K562 (cell line): ENCODE measurements around the gene C1QBP. TPM values are rescaled to one million over a fixed set of nuclear protein-coding genes. Genes with fewer than 3 reads are reported as not detected.

Experiments used
- ADNP ChIP-seq: fragments of 200-800 bp; sonication (Bioruptor generic); IDR thresholded peaks from 2 replicates; pipeline ENCODE4 v1.6.1; 2016; ENCODE audit warnings: missing genetic modification characterization, missing compliant biosample characterization
- ESRRA ChIP-seq: fragments of 450-650 bp; IDR thresholded peaks from 2 replicates; pipeline ENCODE4 v1.6.1; 2014; ENCODE audit warnings: low read depth, mild to moderate bottlenecking, moderate library complexity, borderline replicate concordance
- FOS ChIP-seq: IDR thresholded peaks from 3 replicates; pipeline ENCODE4 v1.6.1; 2011; ENCODE audit not compliant: insufficient read length; ENCODE audit errors: extremely low read depth
- GATAD2B ChIP-seq: fragments of 450-650 bp; IDR thresholded peaks from 2 replicates; pipeline ENCODE4 v1.6.1; 2017; ENCODE audit warnings: mild to moderate bottlenecking, borderline replicate concordance
- IFI16 ChIP-seq: fragments of 250-450 bp; sonication (Bioruptor Pico); IDR thresholded peaks from 2 replicates; pipeline ENCODE4 v2.1.2; 2022; ENCODE audit warnings: mild to moderate bottlenecking, inconsistent platforms
- KDM5B ChIP-seq: fragments of 200-600 bp; sonication (generic); IDR thresholded peaks from 2 replicates; pipeline ENCODE4 v1.6.1; 2012; ENCODE audit warnings: low read depth, mild to moderate bottlenecking, moderate library complexity, low read length, control low read depth, inconsistent platforms; ENCODE audit not compliant: insufficient replicate concordance
- NCOA2 ChIP-seq, 2 experiments: fragments of 450-650 bp; IDR thresholded peaks; 2 replicates each; pipeline ENCODE4 v1.6.1; 2018; ENCODE audit warnings: mild to moderate bottlenecking in 2 of 2, moderate library complexity in 1 of 2; ENCODE audit not compliant: partially characterized antibody in 2 of 2
- NCOR1 ChIP-seq: fragments of 450-650 bp; IDR thresholded peaks from 2 replicates; pipeline ENCODE4 v1.6.1; 2016; ENCODE audit warnings: mild to moderate bottlenecking, moderate library complexity
- NR2C1 ChIP-seq, 2 experiments: fragments of 450-650 bp; IDR thresholded peaks; 2 replicates each; pipeline ENCODE4 v1.6.1; 2017; ENCODE audit warnings: mild to moderate bottlenecking in 2 of 2, antibody characterized with exemption in 1 of 2, inconsistent platforms in 1 of 2, missing compliant biosample characterization in 1 of 2, missing genetic modification characterization in 1 of 2
- ZBTB8A ChIP-seq: fragments of 450-650 bp; IDR thresholded peaks from 2 replicates; pipeline ENCODE4 v1.6.1; 2018; ENCODE audit warnings: mild to moderate bottlenecking, moderate library complexity; ENCODE audit not compliant: partially characterized antibody
- ZNF253 ChIP-seq: fragments of 250-450 bp; sonication (Bioruptor Pico); conservative IDR thresholded peaks from 2 replicates; pipeline ENCODE4 v1.6.1; 2021; ENCODE audit warnings: mild to moderate bottlenecking
- ZNF347 ChIP-seq: fragments of 450-650 bp; formaldehyde crosslinking; IDR thresholded peaks from 2 replicates; pipeline ENCODE4 v1.4.0; 2020; ENCODE audit warnings: low read depth, mild to moderate bottlenecking, moderate library complexity
- ZNF695 ChIP-seq: fragments of 450-650 bp; formaldehyde crosslinking; IDR thresholded peaks from 2 replicates; pipeline ENCODE4 v1.4.0; 2020; ENCODE audit warnings: mild to moderate bottlenecking, moderate library complexity
- polyA plus RNA-seq, 8 experiments: library from polyadenylated mRNA; depleted of rRNA in 4 of 8; stranded (reverse) in 5 of 8; unstranded in 3 of 8; fragments of >200 nt; fragmentation: Nextera tagmentation in 2 of 8; fragmentation: Illumina TruSeq in 1 of 8; extraction: Ambion mirVana in 2 of 8; extraction: Trizol in 1 of 8; gene quantifications; 2 replicates each; pipeline versions ENCODE4 v1.2.1 to v1.2.3, GENCODE V29; 2011 to 2014; ENCODE audit warnings: inconsistent platforms in 1 of 8, missing spikeins in 1 of 8
- total RNA-seq, 7 experiments: library from RNA; depleted of rRNA in 6 of 7; stranded (reverse); fragments of >200 nt in 6 of 7; fragmentation: Illumina TruSeq in 2 of 7; extraction: Trizol in 2 of 7; gene quantifications; 2 replicates each; pipeline versions ENCODE4 v1.2.1 to v1.2.3, GENCODE V29; 2011 to 2021; ENCODE audit warnings: low replicate concordance in 1 of 7
- TF ChIP-seq, protein P1 (sequence below): fragments of 450-650 bp; formaldehyde crosslinking; IDR thresholded peaks from 2 replicates; pipeline ENCODE4 v1.4.0; 2020; ENCODE audit warnings: mild to moderate bottlenecking
- TF ChIP-seq, protein P2 (sequence below): sonication (generic); formaldehyde crosslinking; IDR thresholded peaks from 2 replicates; pipeline ENCODE4 v1.8.0; 2022; ENCODE audit warnings: missing genetic modification reagents, mild to moderate bottlenecking, moderate library complexity, borderline replicate concordance
- TF ChIP-seq, protein P3 (sequence below): sonication (generic); formaldehyde crosslinking; IDR thresholded peaks from 2 replicates; pipeline ENCODE4 v1.8.0; 2022; ENCODE audit warnings: mild to moderate bottlenecking, missing genetic modification reagents
- TF ChIP-seq, protein P4 (sequence below): sonication (generic); formaldehyde crosslinking; IDR thresholded peaks from 2 replicates; pipeline ENCODE4 v1.8.1; 2022; ENCODE audit warnings: missing genetic modification reagents
- TF ChIP-seq, protein P5 (sequence below): fragments of 250-450 bp; sonication (Bioruptor Pico); IDR thresholded peaks from 2 replicates; pipeline ENCODE4 v1.5.0; 2021; ENCODE audit warnings: mild to moderate bottlenecking, moderate library complexity

C1QBP gene
- total and polyA plus RNA-seq, 9 of the 15 experiments (the other 6 are each of a cell fraction or from before 2014, with no cell fraction given), result 90.7 to 665 (median 414) TPM

DNA sequence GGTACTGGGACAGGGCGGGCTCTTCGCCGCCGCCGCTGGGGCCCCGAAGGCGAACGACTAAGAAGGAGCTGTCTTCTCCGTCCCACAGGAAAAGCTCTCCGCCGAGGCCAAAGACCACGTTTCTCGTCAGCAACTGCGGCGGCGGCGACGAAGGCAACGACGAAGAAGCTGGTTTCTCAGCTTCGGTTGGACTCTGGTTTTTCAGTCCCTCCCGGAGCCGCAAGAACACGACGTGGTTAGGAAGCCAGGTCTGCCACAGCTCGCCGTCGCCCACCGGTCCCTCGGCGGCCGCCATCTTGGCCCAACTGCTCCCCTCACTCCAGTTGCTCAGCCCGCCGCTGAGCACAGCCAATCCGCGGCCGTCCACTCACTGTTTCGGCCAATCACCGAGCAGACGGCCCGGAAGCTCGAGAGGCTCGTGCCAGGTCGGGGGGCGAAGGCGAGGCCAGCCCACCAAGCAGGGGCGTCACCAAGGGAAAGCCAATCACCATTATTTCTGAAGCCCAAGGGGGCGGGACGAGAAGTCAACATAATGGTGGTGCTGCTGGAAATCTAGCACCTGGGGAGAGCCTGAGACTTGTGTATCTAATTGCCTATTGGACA lies 19.5 kb downstream of the C1QBP start, which contains the start of gene NUP88 (continued):
- TF ChIP-seq, protein P1, sequence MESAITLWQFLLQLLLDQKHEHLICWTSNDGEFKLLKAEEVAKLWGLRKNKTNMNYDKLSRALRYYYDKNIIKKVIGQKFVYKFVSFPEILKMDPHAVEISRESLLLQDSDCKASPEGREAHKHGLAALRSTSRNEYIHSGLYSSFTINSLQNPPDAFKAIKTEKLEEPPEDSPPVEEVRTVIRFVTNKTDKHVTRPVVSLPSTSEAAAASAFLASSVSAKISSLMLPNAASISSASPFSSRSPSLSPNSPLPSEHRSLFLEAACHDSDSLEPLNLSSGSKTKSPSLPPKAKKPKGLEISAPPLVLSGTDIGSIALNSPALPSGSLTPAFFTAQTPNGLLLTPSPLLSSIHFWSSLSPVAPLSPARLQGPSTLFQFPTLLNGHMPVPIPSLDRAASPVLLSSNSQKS (CRISPR knock-in tag), result no peak
- TF ChIP-seq, protein P2, sequence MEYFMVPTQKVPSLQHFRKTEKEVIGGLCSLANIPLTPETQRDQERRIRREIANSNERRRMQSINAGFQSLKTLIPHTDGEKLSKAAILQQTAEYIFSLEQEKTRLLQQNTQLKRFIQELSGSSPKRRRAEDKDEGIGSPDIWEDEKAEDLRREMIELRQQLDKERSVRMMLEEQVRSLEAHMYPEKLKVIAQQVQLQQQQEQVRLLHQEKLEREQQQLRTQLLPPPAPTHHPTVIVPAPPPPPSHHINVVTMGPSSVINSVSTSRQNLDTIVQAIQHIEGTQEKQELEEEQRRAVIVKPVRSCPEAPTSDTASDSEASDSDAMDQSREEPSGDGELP (CRISPR knock-in tag), result no peak; the same call in 1 of the 2 replicates
- TF ChIP-seq KDM5B (peak; percentile 79), NR2C1 (IDR thresholded peaks at IDR 0.05) (peak; percentile 41), NR2C1 (tag; IDR thresholded peaks at IDR 0.05) (peak; percentile 25; the same call in 1 of the 2 replicates), NCOA2 (IDR thresholded peaks at IDR 0.05; ENCODE audit: partially characterized antibody in 2 of 2) (no peak), FOS (peak; percentile 74), ZBTB8A (no peak), IFI16 (CRISPR knock-in tag) (no peak), ZNF695 (no peak), GATAD2B (no peak), ADNP (tag) (no peak), ZNF253 (CRISPR knock-in tag) (no peak), NCOR1 (no peak), ZNF347 (no peak), ESRRA (no peak)
- TF ChIP-seq, protein P3, sequence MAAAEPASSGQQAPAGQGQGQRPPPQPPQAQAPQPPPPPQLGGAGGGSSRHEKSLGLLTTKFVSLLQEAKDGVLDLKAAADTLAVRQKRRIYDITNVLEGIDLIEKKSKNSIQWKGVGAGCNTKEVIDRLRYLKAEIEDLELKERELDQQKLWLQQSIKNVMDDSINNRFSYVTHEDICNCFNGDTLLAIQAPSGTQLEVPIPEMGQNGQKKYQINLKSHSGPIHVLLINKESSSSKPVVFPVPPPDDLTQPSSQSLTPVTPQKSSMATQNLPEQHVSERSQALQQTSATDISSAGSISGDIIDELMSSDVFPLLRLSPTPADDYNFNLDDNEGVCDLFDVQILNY (CRISPR knock-in tag), result no peak
- TF ChIP-seq, protein P4, sequence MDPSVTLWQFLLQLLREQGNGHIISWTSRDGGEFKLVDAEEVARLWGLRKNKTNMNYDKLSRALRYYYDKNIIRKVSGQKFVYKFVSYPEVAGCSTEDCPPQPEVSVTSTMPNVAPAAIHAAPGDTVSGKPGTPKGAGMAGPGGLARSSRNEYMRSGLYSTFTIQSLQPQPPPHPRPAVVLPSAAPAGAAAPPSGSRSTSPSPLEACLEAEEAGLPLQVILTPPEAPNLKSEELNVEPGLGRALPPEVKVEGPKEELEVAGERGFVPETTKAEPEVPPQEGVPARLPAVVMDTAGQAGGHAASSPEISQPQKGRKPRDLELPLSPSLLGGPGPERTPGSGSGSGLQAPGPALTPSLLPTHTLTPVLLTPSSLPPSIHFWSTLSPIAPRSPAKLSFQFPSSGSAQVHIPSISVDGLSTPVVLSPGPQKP (CRISPR knock-in tag), result no peak
- TF ChIP-seq, protein P5, sequence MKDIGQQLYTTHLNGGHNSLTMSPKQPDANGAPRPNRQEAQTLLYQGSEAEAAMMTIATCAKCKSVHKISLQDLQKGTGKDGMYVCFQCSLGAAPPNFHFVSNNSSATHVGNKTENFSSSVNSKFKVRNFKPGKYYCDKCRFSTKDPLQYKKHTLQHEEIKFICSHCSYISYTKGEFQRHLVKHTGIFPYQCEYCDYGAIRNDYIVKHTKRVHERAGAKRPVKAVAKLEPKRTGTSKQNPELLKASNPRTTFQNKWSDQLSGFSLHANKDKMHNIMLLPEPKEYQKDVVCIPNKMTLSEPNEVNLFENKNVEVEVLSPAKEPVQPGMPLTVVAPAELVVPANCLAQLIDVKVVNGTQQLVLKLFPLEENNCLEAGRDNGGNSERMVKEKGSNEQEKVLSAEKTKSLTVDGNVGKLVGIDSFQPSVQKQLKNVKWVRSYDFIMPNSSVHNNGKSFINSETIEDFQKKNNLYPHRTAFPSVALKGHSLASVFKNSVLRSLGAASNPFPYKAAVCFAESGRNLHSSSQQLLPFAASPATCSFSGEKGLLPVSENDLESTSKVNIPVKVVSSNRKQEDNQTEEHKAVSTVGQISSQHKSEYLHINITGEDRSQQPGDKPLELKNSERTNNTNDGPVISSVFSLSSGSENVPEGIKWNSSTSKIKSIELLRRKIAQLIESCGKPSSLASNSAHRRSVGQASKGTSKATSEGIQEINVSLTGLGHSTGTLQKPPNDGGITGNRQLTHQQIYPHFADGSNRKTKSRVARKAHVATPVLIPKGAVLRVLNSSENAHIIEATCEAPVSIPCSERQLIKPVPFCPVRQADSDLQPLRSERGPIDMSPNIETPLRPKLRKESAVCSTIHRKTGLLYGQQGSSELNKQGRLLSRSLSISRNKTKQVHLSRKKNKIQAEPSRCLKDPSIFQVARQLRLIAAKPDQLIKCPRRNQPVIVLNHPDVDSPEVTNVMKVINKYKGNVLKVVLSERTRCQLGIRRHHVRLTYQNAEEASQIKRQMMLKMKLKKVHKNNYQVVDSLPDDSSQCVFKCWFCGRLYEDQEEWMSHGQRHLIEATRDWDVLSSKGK (CRISPR knock-in tag), result no peak
